ENCODE results near the gene PPP6C. TPM values are rescaled to one million over a fixed set of nuclear protein-coding genes. Genes with fewer than 3 reads are reported as not detected.

Gene PPP6C
- 24.1 TPM for total RNA-seq

DNA sequence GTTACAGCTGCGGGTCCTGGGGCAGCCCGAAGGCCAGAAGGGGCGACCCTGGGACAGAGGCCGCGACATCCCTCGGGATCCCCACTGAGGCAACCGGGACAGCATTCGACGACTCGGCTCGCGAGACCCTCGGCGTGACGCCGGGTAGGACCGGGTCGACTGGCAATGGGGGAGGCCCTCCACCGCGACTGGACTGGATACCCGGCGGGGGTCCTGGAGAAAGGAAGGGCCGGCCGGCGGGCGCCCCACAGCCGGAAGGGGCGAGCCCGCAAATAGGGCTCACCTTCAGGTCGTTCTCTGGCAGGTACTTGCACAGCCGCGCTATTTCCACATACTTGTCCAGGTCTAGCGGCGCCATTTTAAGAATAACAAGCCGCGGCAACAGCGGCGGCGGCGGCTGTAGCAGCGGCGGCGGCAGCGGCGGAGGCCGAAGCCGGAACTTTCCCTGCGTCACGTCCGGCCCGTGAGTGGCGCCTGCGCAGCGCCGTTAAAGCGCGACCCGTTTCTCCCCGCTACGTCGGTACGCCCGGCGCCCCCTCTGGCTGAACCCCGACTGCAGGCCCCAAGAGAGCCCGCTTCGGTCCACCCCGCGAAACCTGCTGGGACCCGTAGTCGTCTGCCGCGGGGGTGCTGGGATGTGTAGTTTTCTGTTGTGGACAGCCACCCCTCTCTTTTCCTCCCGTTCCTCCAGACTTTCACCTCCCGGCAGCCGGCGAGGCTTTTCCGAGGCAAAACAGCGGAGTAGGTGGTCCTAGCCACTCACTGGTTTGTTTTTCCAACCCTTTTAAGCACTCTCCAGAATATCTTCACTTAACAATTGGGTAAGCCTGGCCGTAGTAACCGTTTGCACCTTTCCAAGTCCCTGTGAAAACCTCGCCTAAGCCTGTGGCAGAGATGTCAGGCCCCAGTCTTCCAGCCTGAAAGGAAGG, at the start of gene PPP6C:
PPP6C (minus strand) TSS at position 443 of the 929 bp plus-strand sequence; CDS start at position 358, 85 bp downstream.

DNA sequence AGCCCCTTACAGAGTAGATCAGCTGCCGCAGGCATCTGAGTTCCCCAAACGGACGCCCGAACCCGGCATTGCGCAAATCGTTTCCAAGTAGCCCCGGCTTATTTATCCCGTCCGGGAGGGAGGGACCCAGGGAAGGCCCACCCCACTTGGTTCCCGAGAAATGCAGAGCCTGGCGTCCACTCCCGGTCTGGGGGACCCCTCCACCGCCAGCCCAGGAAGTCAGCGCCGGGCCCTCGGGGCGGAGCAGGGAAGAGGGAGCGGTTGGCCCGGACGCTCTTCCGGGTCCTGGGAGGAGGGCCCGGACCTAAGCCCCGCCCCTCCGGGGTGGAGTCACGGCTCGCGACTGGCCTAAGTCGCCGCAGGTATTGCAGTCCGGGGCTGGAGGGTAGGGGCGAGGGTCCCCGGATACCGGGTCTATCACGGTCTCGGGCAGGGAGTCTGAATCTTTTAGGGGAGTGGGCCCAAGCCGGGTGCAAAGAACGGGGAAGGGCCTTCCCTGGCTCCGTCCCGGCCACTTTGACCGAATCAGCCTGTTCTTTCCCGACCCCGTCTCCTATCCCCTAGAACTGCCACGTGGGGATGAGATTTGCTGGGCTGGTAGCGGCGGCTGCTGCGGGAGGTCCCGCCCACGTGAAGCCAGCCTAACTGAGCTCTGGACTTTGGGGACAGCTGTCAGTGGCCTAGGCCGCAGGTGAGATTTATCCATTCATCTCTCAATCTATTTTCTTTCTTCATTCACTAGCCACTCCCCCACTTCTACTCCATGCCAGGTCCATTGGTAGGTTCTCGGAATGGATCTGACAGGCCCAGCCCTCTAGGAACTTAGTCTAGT, 10.8 kb upstream of the PPP6C start, which contains the start of gene RABEPK:
RABEPK (plus strand) TSS at position 327 of the 832 bp plus-strand sequence. CDS start 2,472 bp downstream, outside the sequence.

DNA sequence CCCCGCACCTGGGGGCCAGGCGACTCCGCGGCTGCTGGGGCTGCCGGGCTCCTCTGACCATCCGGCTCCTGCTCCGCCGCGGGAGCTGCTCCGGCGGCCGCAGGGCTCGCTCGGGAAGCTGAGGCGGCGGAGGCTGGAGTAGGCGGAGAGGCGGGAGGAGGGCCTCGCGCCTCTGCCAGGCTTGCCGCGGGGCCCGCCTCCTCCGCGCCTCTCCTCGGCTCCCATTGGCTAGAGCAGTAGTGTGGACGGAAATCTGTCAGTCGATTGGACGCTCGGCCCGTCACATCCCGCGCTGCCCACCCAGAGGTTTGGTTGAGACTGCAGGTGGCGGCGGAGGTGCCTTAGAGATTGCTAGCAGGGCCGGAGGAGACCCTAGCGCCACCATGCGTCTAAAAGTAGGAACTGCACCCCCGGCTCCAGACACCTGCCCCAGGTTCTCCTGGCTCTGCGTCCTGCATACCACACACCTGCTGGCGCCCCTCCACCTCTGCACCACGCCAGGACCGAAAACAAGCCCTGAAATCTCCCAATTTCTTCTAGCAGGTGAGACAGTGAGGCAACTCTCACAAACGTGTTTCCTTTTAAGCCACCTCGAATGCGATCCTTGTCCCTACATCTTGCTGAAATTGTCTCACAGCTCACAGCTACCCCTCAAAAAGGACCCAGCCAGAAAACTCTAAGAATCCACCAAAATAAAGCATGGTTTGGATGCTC, 46.1 kb downstream of the PPP6C start, which contains the start of gene SCAI:
SCAI (minus strand) TSS at position 152 of the 714 bp plus-strand sequence; CDS start at position 61, 91 bp downstream.

Other genes with a start within 250 kb of the PPP6C start
- 21.7 TPM for gene GOLGA1, start 248.7 kb downstream of the PPP6C start, total RNA-seq
- 48.1 TPM for gene SCAI, start 46.3 kb downstream of the PPP6C start, total RNA-seq
- 15.9 TPM for gene RABEPK, start 10.7 kb upstream of the PPP6C start, total RNA-seq
- 110 TPM for gene HSPA5, start 51.5 kb upstream of the PPP6C start, total RNA-seq
- gene GAPVD1, start 72.0 kb upstream of the PPP6C start, total RNA-seq = 90.2 TPM

All from camera-type eye (tissue), 1 donor.